Ureter (tissue), 1 donor: ENCODE data around the gene TNFRSF25. TPM values are rescaled to one million over a fixed set of nuclear protein-coding genes. Genes with fewer than 3 reads are reported as not detected.

Experiments used
- DNase-seq: peaks from one replicate; pipeline ENCODE4 v3.0.0-alpha.2; 2020; ENCODE audit warnings: low spot score
- total RNA-seq: library from RNA; stranded (reverse); gene quantifications from one replicate; pipeline ENCODE4 v1.2.4, GENCODE V29; 2023
- donor health status: DM: yes; HTN: yes; CAD: no.

Gene TNFRSF25
- total RNA-seq, 1 donor from 2014 or later, result 17.1 TPM

DNA sequence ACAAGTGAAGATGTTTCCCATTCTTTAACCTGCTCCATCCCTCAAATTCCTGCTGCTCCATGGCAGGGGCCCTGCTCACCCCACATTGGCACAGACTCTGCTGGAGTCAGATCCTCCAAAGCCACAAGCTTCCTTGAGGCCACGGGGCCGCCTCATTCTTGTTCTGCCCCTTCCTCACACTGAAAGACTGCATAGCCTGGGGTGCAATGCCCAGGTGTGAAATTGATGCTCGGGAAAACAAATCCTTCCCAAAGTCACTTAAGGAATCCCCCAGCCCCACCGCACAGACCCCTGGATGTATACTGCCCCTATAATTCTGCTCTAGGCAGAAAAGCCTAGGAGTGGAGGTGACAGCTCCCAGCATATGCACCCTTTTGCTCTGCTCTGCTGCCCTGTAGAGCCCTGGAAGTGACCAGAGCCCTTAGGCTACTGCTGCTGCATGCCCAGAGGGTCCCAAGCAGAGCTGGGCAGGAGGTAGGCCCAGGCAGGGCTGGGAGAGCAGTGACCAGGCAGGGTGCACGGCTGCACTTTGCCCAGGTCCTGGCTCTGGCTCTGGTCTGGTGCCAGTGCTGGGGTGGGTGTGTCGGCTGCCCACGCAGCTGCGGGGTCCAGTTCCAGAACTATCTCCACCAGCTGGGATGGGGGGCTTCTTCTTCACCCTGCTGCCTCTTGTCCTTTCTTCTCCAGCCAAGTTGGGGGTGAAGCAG lies 47.9 kb downstream of the TNFRSF25 start:
- DNase-seq, result no peak

DNA sequence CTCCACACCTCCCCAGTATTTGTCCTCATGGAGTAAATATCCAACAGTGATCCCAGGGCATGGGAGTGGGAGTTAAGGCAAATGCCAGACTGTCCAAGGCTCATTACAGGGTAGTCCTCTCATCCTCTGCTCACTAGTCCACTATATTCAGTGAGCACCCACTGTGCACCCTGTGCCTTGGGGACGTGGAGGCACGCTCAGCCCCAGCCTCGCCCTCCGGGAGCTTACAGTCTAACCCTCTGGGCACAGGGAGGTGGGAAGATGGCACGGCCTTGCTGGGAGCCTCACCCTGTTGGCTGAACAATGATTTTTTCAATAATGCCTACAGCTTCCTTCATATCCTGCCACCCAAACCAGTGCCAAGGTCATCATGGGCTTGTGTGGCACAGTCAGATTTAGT lies 49.1 kb downstream of the TNFRSF25 start:
- no peak for DNase-seq

DNA sequence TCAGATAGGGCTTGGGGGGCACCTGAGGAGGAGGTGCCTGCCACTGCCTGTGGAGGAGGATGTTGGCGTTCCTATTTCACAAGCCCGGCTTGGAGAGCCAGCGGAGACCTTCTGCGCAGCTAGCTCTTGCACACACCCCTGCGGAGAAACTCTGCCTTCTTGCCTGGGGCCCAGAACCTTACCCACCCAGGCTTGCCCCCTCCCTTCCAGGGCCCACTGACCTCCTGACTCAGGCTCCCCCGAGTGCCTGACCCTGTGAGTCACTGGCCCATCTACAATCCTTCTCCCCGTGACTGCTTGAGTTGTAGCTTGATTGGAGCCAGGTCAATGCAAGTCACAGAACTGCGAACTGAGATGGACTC lies 49.7 kb downstream of the TNFRSF25 start:
- no peak for DNase-seq

DNA sequence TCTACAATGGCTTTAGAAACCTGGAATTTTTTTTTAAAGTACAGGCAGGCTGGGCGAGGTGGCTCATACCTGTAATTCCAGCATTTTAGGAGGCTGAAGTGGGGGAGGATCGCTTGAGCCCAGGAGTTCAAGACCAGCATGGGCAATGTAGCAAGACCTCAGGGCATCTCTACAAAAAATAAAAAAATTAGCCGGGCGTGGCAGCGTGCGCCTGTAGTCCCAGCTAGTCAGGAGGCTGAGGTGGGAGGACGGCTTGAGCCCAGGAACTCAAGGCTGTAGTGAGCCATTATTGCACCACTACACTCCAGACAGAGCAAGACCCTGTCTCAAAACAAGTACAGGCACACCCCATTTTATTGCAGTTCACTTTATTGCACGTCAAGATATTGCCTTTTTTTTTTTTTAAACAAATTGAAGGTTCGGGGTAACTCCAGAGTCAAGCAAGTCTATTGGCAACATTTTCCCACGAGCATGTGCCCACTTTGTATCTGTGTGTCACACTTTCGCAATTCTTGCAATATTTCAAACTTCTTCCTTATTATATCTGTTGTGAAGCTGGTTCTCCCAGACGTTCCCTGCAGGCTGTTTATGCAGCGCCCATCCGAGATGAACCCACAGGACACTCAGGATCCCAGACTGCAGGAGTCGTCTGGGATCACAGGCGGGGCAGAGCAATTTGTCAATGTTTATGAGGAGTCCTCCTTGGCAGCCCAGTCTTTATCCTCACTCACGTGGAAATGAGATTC lies 50.9 kb downstream of the TNFRSF25 start:
- DNase-seq, result no peak

DNA sequence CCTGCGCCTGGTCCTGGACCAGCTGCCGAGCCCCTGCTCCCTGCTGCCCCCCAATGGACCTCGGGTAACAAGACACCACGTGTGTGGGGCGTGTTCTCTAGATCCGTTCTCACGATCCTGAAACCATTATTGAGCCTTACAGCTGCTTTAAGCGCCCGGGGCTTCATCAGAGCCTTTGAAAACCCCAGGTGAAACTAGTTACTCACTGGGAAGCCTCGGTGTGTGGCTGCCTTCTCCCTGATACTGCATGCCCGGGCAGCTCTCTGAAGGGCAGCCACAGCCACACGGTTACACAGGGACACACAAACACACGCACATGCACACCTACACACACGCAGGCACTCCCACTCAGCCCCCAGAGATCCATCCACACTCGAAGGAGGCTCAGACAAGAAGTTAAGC lies 51.5 kb downstream of the TNFRSF25 start:
- no peak for DNase-seq

DNA sequence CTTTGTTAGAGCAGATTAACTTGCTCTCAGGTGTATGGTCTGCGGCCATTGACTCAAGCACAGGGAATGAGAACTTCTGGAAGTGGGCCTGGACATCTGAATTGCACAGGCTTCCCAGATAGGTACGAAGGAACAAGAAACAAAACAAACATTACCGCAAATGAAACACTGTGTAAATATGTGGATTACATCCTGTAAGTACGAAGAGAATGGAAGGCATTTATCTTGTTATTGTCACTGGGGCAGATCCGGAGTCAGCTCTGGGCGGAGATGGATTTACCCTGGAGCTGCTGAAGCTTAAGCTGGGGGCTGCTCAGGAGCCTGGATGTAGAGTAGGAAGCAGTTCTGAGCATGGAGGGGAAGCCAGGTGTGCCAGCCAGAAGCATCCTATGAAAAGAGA lies 53.1 kb downstream of the TNFRSF25 start:
- no peak for DNase-seq

Other genes starting within 250 kb of the TNFRSF25 start
- 52.1 TPM for gene ICMT, start 230.2 kb downstream of the TNFRSF25 start, total RNA-seq
- not detected for gene HES3, start 222.0 kb downstream of the TNFRSF25 start, total RNA-seq
- 7.2 TPM for gene GPR153, start 205.1 kb downstream of the TNFRSF25 start, total RNA-seq
- 19.1 TPM for gene ACOT7, start 72.4 kb downstream of the TNFRSF25 start, total RNA-seq
- 2.1 TPM for gene HES2, start 46.3 kb downstream of the TNFRSF25 start, total RNA-seq
- 6.2 TPM for gene ESPN, start 41.4 kb downstream of the TNFRSF25 start, total RNA-seq
- 17.7 TPM for gene PLEKHG5, start 25.5 kb upstream of the TNFRSF25 start, total RNA-seq
- 41.5 TPM for gene NOL9, start 88.3 kb upstream of the TNFRSF25 start, total RNA-seq
- gene TAS1R1, start 89.1 kb upstream of the TNFRSF25 start, total RNA-seq, result not detected
- gene ZBTB48, start 113.8 kb upstream of the TNFRSF25 start, total RNA-seq, result 50.4 TPM
- gene KLHL21, start 136.7 kb upstream of the TNFRSF25 start, total RNA-seq, result 25.8 TPM
- 10.9 TPM for gene PHF13, start 147.6 kb upstream of the TNFRSF25 start, total RNA-seq
- 11.7 TPM for gene THAP3, start 158.7 kb upstream of the TNFRSF25 start, total RNA-seq
- gene DNAJC11, start 235.6 kb upstream of the TNFRSF25 start, total RNA-seq, result 65.3 TPM